Measurements from ENCODE around the gene HSD11B1. TPM values are rescaled to one million over a fixed set of nuclear protein-coding genes. Genes with fewer than 3 reads are reported as not detected.

The HSD11B1 gene
- 1 to 10 TPM in 3 of 4 donors, not detected in 1; 1.5 to 5.9 (median 4.0) TPM for total RNA-seq

DNA sequence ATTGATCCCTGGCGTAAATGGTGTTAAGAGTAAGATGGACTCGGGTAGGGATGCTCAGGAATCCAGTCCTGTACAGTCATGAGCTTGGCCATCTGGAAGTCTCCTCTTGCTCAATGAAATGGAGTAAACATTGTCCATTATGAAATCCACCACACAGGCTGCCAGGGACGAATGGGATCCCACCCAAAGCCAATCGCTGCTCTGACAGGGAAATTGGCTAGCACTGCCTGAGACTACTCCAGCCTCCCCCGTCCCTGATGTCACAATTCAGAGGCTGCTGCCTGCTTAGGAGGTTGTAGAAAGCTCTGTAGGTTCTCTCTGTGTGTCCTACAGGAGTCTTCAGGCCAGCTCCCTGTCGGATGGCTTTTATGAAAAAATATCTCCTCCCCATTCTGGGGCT, at the start of gene HSD11B1:
Gene HSD11B1 (plus strand): TSS at position 263 of the 400 bp plus-strand sequence. CDS start 97 bp downstream, at position 360.
- TF ChIP-seq, protein P1, sequence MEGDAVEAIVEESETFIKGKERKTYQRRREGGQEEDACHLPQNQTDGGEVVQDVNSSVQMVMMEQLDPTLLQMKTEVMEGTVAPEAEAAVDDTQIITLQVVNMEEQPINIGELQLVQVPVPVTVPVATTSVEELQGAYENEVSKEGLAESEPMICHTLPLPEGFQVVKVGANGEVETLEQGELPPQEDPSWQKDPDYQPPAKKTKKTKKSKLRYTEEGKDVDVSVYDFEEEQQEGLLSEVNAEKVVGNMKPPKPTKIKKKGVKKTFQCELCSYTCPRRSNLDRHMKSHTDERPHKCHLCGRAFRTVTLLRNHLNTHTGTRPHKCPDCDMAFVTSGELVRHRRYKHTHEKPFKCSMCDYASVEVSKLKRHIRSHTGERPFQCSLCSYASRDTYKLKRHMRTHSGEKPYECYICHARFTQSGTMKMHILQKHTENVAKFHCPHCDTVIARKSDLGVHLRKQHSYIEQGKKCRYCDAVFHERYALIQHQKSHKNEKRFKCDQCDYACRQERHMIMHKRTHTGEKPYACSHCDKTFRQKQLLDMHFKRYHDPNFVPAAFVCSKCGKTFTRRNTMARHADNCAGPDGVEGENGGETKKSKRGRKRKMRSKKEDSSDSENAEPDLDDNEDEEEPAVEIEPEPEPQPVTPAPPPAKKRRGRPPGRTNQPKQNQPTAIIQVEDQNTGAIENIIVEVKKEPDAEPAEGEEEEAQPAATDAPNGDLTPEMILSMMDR (IDR thresholded peaks at IDR 0.05), result no peak
- TF ChIP-seq POLR2A (IDR thresholded peaks at IDR 0.05), result no peak
- intact Hi-C loops (cut with DNase I), result no loop called here
- Histone ChIP-seq H3K4me1 (no peaks in the 10 kb centered on the region), H3K36me3 (no peaks in the 10 kb centered on the region), H3K9me3 (no peaks in the 10 kb centered on the region), H3K27me3 (no peaks in the 10 kb centered on the region), H3K4me3 (peak within 1 kb of the TSS in 1 of 4 donors; percentile 29), H3K27ac (peak within 1 kb of the TSS in 2 of 4 donors; percentile 61 to 77)
- 64 to 74% methylated on average over 6 of the region's 6 CpGs for WGBS, 2 donors
- DNase-seq, result no peak

DNA sequence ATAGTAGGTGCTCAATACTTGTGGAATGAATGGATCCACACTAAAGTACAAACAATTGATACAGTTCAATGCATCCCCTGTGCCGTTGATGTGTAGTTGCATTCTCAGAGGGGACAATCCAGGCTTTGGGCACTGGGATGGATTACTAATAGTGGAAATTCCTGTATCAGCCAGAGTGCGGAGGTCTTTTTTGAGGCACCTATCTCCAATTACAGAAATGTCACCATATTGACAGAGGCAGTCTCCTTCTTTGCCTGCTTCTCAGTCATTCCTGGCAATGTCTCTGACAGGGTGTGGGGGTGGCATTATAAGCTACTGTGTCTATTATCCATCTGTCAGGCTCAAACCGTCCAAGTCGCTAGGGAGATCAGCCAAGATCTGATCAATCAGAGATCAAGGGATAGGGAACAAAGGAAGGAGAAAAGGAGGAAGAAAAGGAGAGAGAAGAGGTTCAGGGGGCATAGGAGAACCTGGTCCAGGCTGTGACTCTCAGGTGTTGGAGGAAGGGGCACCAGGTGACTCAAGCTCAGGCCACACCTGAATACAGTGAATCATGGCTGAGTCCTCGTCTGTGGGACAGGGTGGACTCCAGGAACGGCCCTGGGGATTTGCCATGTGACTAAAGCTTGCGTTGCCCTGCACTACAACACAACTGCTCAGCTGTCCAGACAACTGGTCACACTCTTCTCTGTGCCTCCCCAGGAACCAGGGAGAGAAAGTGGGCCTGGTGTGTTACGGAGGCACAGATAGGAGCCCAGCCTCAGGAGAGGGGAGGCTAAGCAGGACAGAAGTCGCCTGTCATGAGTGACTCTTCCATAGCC, 49.0 kb upstream of the HSD11B1 start:
- H3K4me3 ChIP-seq, result no peak overlapping the region
- peak overlapping the region in 1 of 4 donors; percentile 13 for H3K27ac ChIP-seq
- intact Hi-C loops (cut with DNase I), result no loop called here
- no peaks in the 10 kb centered on the region for H3K9me3 ChIP-seq
- no peaks in the 10 kb centered on the region for H3K36me3 ChIP-seq
- TF ChIP-seq, protein P1 (IDR thresholded peaks at IDR 0.05), result no peak
- no peak for TF ChIP-seq POLR2A (IDR thresholded peaks at IDR 0.05)
- peaks cover 25 to 100% (median 32%) of the 10 kb centered on the region in 3 donors for H3K4me1 ChIP-seq
- DNase-seq, result no peak
- peaks cover 0 to 42% (median 0%) of the 10 kb centered on the region in 4 donors for H3K27me3 ChIP-seq
- 42 to 62% methylated on average over 8 to 9 of the region's 9 CpGs for WGBS, 2 donors

DNA sequence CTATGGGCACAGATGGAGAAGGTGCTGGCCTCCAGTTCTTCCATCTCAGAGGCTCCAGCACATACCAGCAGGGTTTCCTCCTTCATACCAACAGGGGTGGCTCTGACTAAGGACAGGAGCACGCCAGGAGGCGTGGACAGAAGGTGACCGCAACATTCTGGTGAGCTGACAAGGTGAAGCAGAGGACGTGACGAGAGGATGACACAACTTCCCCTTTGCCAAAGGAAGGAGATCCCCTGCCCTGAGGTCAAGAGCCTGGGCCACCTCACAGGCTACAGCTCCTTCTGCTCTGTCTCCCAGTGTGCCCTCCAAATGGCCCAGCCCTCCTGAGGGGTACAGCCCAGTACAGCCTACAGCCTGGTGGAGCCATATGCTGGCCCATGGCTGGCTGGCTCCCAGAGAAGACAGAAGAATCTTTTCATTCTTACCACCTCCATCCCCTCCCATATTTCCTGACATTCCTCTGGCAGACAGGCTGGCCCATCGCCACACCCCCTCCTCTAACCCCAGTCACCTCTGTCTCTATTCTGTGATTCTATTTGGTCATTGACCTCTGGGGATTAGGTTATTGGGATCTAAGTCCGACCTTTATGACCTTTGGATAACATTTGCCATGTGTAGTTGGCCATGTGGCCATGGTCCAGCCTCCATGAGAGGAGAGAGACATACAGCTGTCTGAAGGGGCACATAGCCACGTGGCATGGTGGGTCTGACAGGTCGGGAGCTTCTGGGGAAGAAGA, 47.3 kb upstream of the HSD11B1 start:
- DNase-seq, result no peak
- 38 to 39% methylated on average over 3 to 8 of the region's 9 CpGs for WGBS, 2 donors
- Histone ChIP-seq H3K27ac (peak overlapping the region in 3 of 4 donors; percentile 56 to 73 (median 67)), H3K4me1 (peaks cover 13 to 83% (median 23%) of the 10 kb centered on the region in 3 donors), H3K4me3 (no peak overlapping the region), H3K9me3 (no peaks in the 10 kb centered on the region), H3K36me3 (no peaks in the 10 kb centered on the region), H3K27me3 (peaks cover 0 to 42% (median 0%) of the 10 kb centered on the region in 4 donors)
- TF ChIP-seq, protein P1 (IDR thresholded peaks at IDR 0.05), result no peak
- TF ChIP-seq POLR2A (IDR thresholded peaks at IDR 0.05), result no peak
- intact Hi-C loops (cut with DNase I), result no loop called here

DNA sequence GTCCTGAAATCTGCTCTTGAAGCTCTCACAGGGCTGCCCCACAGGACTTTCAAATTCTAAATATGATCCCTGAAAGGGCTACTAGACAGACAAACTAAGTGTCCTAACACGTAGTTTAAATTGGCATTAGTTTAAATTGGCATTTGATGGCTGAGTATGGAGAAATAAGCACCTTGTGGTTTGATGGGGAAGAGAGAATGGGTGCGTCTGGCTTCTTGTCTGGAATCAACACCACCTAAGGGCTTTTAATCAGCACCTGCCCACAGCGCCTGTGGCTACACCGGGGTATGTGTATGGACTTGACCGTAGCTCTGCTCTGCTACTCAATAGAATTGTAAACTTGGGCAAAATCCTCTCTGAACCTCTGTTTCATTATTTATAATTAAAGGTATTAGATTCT, 46.7 kb upstream of the HSD11B1 start:
- no peaks in the 10 kb centered on the region for H3K36me3 ChIP-seq
- 28 to 37% methylated on average over 5 of the region's 5 CpGs for WGBS, 2 donors
- intact Hi-C loops (cut with DNase I), result no loop called here
- H3K4me3 ChIP-seq, result no peak overlapping the region
- peak overlapping the region in 3 of 4 donors; percentile 56 to 73 (median 67) for H3K27ac ChIP-seq
- H3K4me1 ChIP-seq, result peaks cover 13 to 77% (median 19%) of the 10 kb centered on the region in 3 donors
- TF ChIP-seq POLR2A (IDR thresholded peaks at IDR 0.05), result no peak
- TF ChIP-seq, protein P1 (IDR thresholded peaks at IDR 0.05), result no peak
- peaks cover 0 to 42% (median 0%) of the 10 kb centered on the region in 4 donors for H3K27me3 ChIP-seq
- no peak for DNase-seq
- H3K9me3 ChIP-seq, result no peaks in the 10 kb centered on the region
